Kidney (tissue), 14 donors: ENCODE results near the gene CTDSP2. TPM values are rescaled to one million over a fixed set of nuclear protein-coding genes. Genes with fewer than 3 reads are reported as not detected.

ENCODE experiments used
- DNase-seq, 5 donors: peaks; one replicate each; pipeline ENCODE4 v3.0.0-alpha.2; 2013 to 2020
- FAIRE-seq: peaks from 2 replicates; lab custom pipeline; 2012; peaks lifted over from hg19 to GRCh38; lab: Jason Lieb, UNC
- H3K27ac ChIP-seq, 2 donors: one replicate each; pipeline ENCODE4 v1.7.0; 2013; ENCODE audit warnings: low read depth in 2 of 2, low read length in 2 of 2, inconsistent platforms in 1 of 2
- H3K27me3 ChIP-seq: one replicate; pipeline ENCODE4 v1.7.1; 2013; ENCODE audit warnings: low read length, inconsistent platforms; ENCODE audit not compliant: control insufficient read depth, insufficient read depth
- H3K36me3 ChIP-seq, 3 donors: one replicate each; pipeline versions ENCODE4 v1.7.0 to v1.7.1; 2013; ENCODE audit warnings: low read length in 3 of 3, control low read depth in 1 of 3, inconsistent platforms in 1 of 3; ENCODE audit not compliant: insufficient read depth in 3 of 3, control insufficient read depth in 2 of 3
- H3K4me1 ChIP-seq, 3 donors: one replicate each; pipeline versions ENCODE4 v1.7.0 to v1.7.1; 2013; ENCODE audit warnings: low read length in 3 of 3, inconsistent platforms in 1 of 3, low read depth in 1 of 3; ENCODE audit not compliant: control insufficient read depth in 2 of 3, insufficient read depth in 2 of 3
- H3K4me3 ChIP-seq, 3 donors: one replicate each; pipeline versions ENCODE4 v1.7.0 to v1.8.1; 2013; ENCODE audit warnings: low read length in 3 of 3, control low read depth in 1 of 3, inconsistent platforms in 1 of 3
- H3K9ac ChIP-seq, 3 donors: one replicate each; pipeline versions ENCODE4 v1.7.0 to v1.7.1; 2013; ENCODE audit warnings: low read length in 3 of 3, control low read depth in 1 of 3, inconsistent platforms in 1 of 3
- H3K9me3 ChIP-seq, 3 donors: one replicate each; pipeline versions ENCODE4 v1.7.0 to v1.7.1; 2013; ENCODE audit warnings: low read length in 3 of 3, control low read depth in 1 of 3, inconsistent platforms in 1 of 3; ENCODE audit not compliant: control insufficient read depth in 2 of 3, insufficient read depth in 1 of 3
- CTCF ChIP-seq: IDR thresholded peaks from 3 replicates; pipeline ENCODE4 v1.5.1; 2012; ENCODE audit warnings: mild to moderate bottlenecking, moderate library complexity, borderline replicate concordance; ENCODE audit not compliant: insufficient read depth; ENCODE audit errors: extremely low read depth
- intact Hi-C: fragments of 100-400 bp; cut with DNase I; formaldehyde crosslinking; loops from one replicate; pipeline ENCODE4 v1.11.1; 2022
- polyA plus RNA-seq: library from polyadenylated mRNA; stranded (reverse); fragments of 350-450 nt; fragmentation: Illumina TruSeq; extraction: RNeasy Lipid Tissue Mini Kit (QIAGEN cat#74804); gene quantifications from one replicate; pipeline ENCODE4 v1.2.3, GENCODE V29; 2014; ENCODE audit warnings: low read depth, low replicate concordance; ENCODE audit not compliant: insufficient read depth
- total RNA-seq: library from RNA; stranded (reverse); fragmentation: NEBNext Ultra II Directional; extraction: Animal tissue kit (Norgen Biotek cat#: 25700); gene quantifications from one replicate; pipeline ENCODE4 v1.2.1, GENCODE V29; 2021
- donor health status: control.
- donor health status: control.
- donor health status: control.
- donor health status: control.
- donor health status: control.
- donor health status: DM: yes; HTN: yes; CAD: no.
- donor health status: Normal renal cell carcinoma (clear cell type).

CTDSP2 gene
- total and polyA plus RNA-seq, 2 donors from 2014 or later, result 46.0 to 198 TPM

- peaks cover 15 to 83% (median 74%) of the 10 kb centered on the region in 3 donors for H3K4me1 ChIP-seq
- H3K9ac ChIP-seq, result peak overlapping the region in 2 of 3 donors; percentile 10 to 23
- H3K4me3 ChIP-seq, result peak overlapping the region in 2 of 3 donors; percentile 47 to 92
- H3K36me3 ChIP-seq, result no peaks in the 10 kb centered on the region
- no peaks in the 10 kb centered on the region for H3K9me3 ChIP-seq
- no peak for FAIRE-seq
- peak overlapping the region; percentile 23 to 47 for H3K27ac ChIP-seq
- intact Hi-C loops, result no loop called here
- H3K27me3 ChIP-seq, result no peaks in the 10 kb centered on the region
- DNase-seq, result no peak
- no peak for TF ChIP-seq CTCF
Observed at GRCh38 chr12:57839996-57840395, 6.5 kb downstream of the CTDSP2 start.

GRCh38 chr12:57838594-57839302 is 7.8 kb downstream of the CTDSP2 start:
- DNase-seq (no peak), FAIRE-seq (no peak)
- H3K4me3 ChIP-seq, result peak overlapping the region in 2 of 3 donors; percentile 11 to 14
- H3K36me3 ChIP-seq, result no peaks in the 10 kb centered on the region
- peaks cover 15 to 87% (median 83%) of the 10 kb centered on the region in 3 donors for H3K4me1 ChIP-seq
- no peaks in the 10 kb centered on the region for H3K9me3 ChIP-seq
- H3K27ac ChIP-seq, result peak overlapping the region; percentile 18 to 29
- no peak overlapping the region for H3K9ac ChIP-seq
- no peaks in the 10 kb centered on the region for H3K27me3 ChIP-seq
- no peak for TF ChIP-seq CTCF
- intact Hi-C loops, result no loop called here

GRCh38 chr12:57837864-57838562 is 8.5 kb downstream of the CTDSP2 start:
- DNase-seq (peak in 1 of 5 donors; percentile 73), FAIRE-seq (no peak)
- Histone ChIP-seq H3K4me3 (peak overlapping the region in 2 of 3 donors; percentile 11 to 14), H3K9ac (no peak overlapping the region), H3K4me1 (peaks cover 15 to 89% (median 86%) of the 10 kb centered on the region in 3 donors), H3K27me3 (no peaks in the 10 kb centered on the region), H3K36me3 (no peaks in the 10 kb centered on the region), H3K27ac (peak overlapping the region; percentile 18 to 26), H3K9me3 (no peaks in the 10 kb centered on the region)
- no peak for TF ChIP-seq CTCF
- intact Hi-C loops, result no loop called here
